Adrenal gland (tissue), 12 donors: ENCODE measurements around the gene SHFL. TPM values are rescaled to one million over a fixed set of nuclear protein-coding genes. Genes with fewer than 3 reads are reported as not detected.

ENCODE experiments used
- DNase-seq, 7 donors: peaks; one replicate each; pipeline ENCODE4 v3.0.0-alpha.2; 2019 to 2020
- H3K27ac ChIP-seq, 5 donors: fragments of 200-600 bp; sonication (generic) in 4 of 5; 1 replicate in 3 of 5; 2 replicates in 2 of 5; pipeline versions ENCODE4 v1.5.1 to v1.8.0; 2016 to 2020; ENCODE audit warnings: mild to moderate bottlenecking in 1 of 5
- H3K27me3 ChIP-seq: fragments of 200-600 bp; 2 replicates; pipeline ENCODE4 v1.8.0; 2021
- H3K36me3 ChIP-seq, 2 donors: fragments of 200-600 bp; replicated peaks in 1 of 2; 1 replicate in 1 of 2; 2 replicates in 1 of 2; pipeline versions ENCODE4 v1.5.1 to v1.8.0; 2018 to 2022
- H3K4me1 ChIP-seq, 2 donors: fragments of 200-600 bp; replicated peaks in 1 of 2; 1 replicate in 1 of 2; 2 replicates in 1 of 2; pipeline versions ENCODE4 v1.5.1 to v1.8.0; 2018 to 2021
- H3K4me3 ChIP-seq, 4 donors: fragments of 200-600 bp; sonication (generic) in 3 of 4; one replicate each; pipeline ENCODE4 v1.5.1; 2016 to 2018
- H3K9me3 ChIP-seq, 3 donors: fragments of 200-600 bp; sonication (generic) in 1 of 3; replicated peaks in 1 of 3; 1 replicate in 2 of 3; 2 replicates in 1 of 3; pipeline versions ENCODE4 v1.5.1 to v1.8.0; 2016 to 2021
- CTCF ChIP-seq, 6 experiments: fragments of 450-650 bp in 4 of 6; fragments of 200-600 bp in 2 of 6; sonication (generic) in 1 of 6; IDR thresholded peaks; 1 replicate in 5 of 6; 2 replicates in 1 of 6; pipeline versions ENCODE4 v1.5.1 to v1.8.0; 2016 to 2021; ENCODE audit warnings: antibody characterized with exemption in 6 of 6, mild to moderate bottlenecking in 2 of 6, moderate library complexity in 1 of 6
- POLR2A ChIP-seq, 2 donors: fragments of 450-650 bp; IDR thresholded peaks; one replicate each; pipeline ENCODE4 v1.6.1; 2017; ENCODE audit warnings: antibody characterized with exemption in 2 of 2, mild to moderate bottlenecking in 2 of 2, moderate library complexity in 1 of 2
- WGBS, 4 donors: extraction: QIAGEN DNeasy Blood & Tissue Kit in 2 of 4; methylation state at CpG; one replicate each; pipeline versions ENCODE4 v1.1.5 to v1.1.7; 2013 to 2017; 5-methylcytosine and 5-hydroxymethylcytosine counted together
- intact Hi-C, 2 donors: fragments of 100-400 bp; cut with DNase I; formaldehyde crosslinking; loops; one replicate each; pipeline versions ENCODE4 v1.14.1 to v1.15.0; 2022 to 2023
- polyA plus RNA-seq, 3 donors: library from polyadenylated mRNA; stranded (reverse); fragments of 200-250 nt in 2 of 3; fragments of 350-450 nt in 1 of 3; fragmentation: Illumina TruSeq in 1 of 3; extraction: RNeasy Lipid Tissue Mini Kit (QIAGEN cat#74804) in 1 of 3; gene quantifications; one replicate each; pipeline ENCODE4 v1.2.3, GENCODE V29; 2013 to 2014
- total RNA-seq, 9 donors: library from RNA; depleted of rRNA in 4 of 9; stranded (reverse); fragments of >200 nt in 4 of 9; fragments of 120-200 nt in 1 of 9; fragmentation: NEBNext Ultra II Directional in 1 of 9; extraction: Animal tissue kit (Norgen Biotek cat#: 25700) in 1 of 9; gene quantifications; one replicate each; pipeline versions ENCODE4 v1.1.0 to v1.2.4, GENCODE V29; 2013 to 2023
- donor health status: healthy with polysubstance abuse.
- donor health status: Bipolar disorder and iron deficiency.
- donor health status: DM: yes; HTN: yes; CAD: no.
- donor health status: DM: no; HTN: no; CAD: no.
- donor health status: DM: no; HTN: no; CAD: no.
- donor health status: DM: yes; HTN: yes; CAD: no.

SHFL gene
- total and polyA plus RNA-seq, 12 donors: 17.4 to 116 (median 42.3) TPM

GRCh38 chr19:10113592-10113963 lies 27.5 kb downstream of the SHFL start:
- Histone ChIP-seq H3K4me1 (peaks cover under 1 to 2% of the 10 kb centered on the region in 2 donors), H3K4me3 (no peak overlapping the region), H3K9me3 (no peaks in the 10 kb centered on the region), H3K27ac (peak overlapping the region in 1 of 5 donors; percentile 17), H3K36me3 (peaks cover 0 to 75% of the 10 kb centered on the region in 2 donors), H3K27me3 (no peaks in the 10 kb centered on the region)
- peak in 1 of 7 donors; percentile 38 for DNase-seq
- intact Hi-C loops: loop anchor here (10.0 kb wide), 2 partner anchors 131 to 179 kb away; partner anchors contain the start of gene OLFM2 (in 1 of the 2)
- TF ChIP-seq CTCF (IDR thresholded peaks at IDR 0.05) (no peak), POLR2A (IDR thresholded peaks at IDR 0.05) (no peak)
- 70 to 89% (median 75%) methylated on average over 6 to 19 of the region's 19 CpGs for WGBS, 4 donors

- H3K27me3 ChIP-seq: no peaks in the 10 kb centered on the region
- DNase-seq: no peak
- H3K9me3 ChIP-seq: no peaks in the 10 kb centered on the region
- peaks cover 5 to 7% of the 10 kb centered on the region in 2 donors for H3K4me1 ChIP-seq
- peaks cover 0 to 71% of the 10 kb centered on the region in 2 donors for H3K36me3 ChIP-seq
- 86 to 89% (median 88%) methylated on average over 9 to 43 of the region's 43 CpGs for WGBS, 4 donors
- no peak overlapping the region for H3K27ac ChIP-seq
- TF ChIP-seq CTCF (IDR thresholded peaks at IDR 0.05) (no peak), POLR2A (IDR thresholded peaks at IDR 0.05) (no peak)
- intact Hi-C loops: loop anchor here (10.0 kb wide), 2 partner anchors 131 to 179 kb away; partner anchors contain the start of gene OLFM2 (in 1 of the 2)
- no peak overlapping the region for H3K4me3 ChIP-seq
Measured at GRCh38 chr19:10113964-10114650, 28.0 kb downstream of the SHFL start.

GRCh38 chr19:10114651-10115391 lies 28.7 kb downstream of the SHFL start:
- Histone ChIP-seq H3K9me3 (no peaks in the 10 kb centered on the region), H3K27ac (no peak overlapping the region), H3K27me3 (no peaks in the 10 kb centered on the region), H3K4me3 (no peak overlapping the region), H3K36me3 (peaks cover 0 to 63% of the 10 kb centered on the region in 2 donors), H3K4me1 (peaks cover 7 to 9% of the 10 kb centered on the region in 2 donors)
- intact Hi-C loops: loop anchor here (10.0 kb wide), 2 partner anchors 130 to 180 kb away; partner anchors contain the start of gene OLFM2 (in 1 of the 2)
- DNase-seq: peak in 1 of 7 donors; percentile 24
- 62 to 79% (median 75%) methylated on average over 12 to 26 of the region's 26 CpGs for WGBS, 4 donors
- TF ChIP-seq CTCF (IDR thresholded peaks at IDR 0.05) (no peak), POLR2A (IDR thresholded peaks at IDR 0.05) (no peak)

- Histone ChIP-seq H3K27ac (no peak overlapping the region), H3K4me1 (peaks cover 7 to 12% of the 10 kb centered on the region in 2 donors), H3K36me3 (peaks cover 0 to 56% of the 10 kb centered on the region in 2 donors), H3K27me3 (no peaks in the 10 kb centered on the region), H3K9me3 (no peaks in the 10 kb centered on the region), H3K4me3 (no peak overlapping the region)
- TF ChIP-seq POLR2A (IDR thresholded peaks at IDR 0.05) (no peak), CTCF (IDR thresholded peaks at IDR 0.05) (no peak)
- intact Hi-C loops: loop anchor here (10.0 kb wide), 2 partner anchors 129 to 181 kb away; partner anchors contain the start of gene OLFM2 (in 1 of the 2)
- no peak for DNase-seq
- 85 to 91% (median 87%) methylated on average over 14 to 45 of the region's 45 CpGs for WGBS, 4 donors
Measured at GRCh38 chr19:10115392-10116084, 29.4 kb downstream of the SHFL start.
